Measurements from ENCODE around the gene LILRA1.
"Not testable (repeated sequence)": the region's sequence is repeated elsewhere in the genome, so short reads cannot be mapped to it uniquely, and the experiment has no call there.

DNA sequence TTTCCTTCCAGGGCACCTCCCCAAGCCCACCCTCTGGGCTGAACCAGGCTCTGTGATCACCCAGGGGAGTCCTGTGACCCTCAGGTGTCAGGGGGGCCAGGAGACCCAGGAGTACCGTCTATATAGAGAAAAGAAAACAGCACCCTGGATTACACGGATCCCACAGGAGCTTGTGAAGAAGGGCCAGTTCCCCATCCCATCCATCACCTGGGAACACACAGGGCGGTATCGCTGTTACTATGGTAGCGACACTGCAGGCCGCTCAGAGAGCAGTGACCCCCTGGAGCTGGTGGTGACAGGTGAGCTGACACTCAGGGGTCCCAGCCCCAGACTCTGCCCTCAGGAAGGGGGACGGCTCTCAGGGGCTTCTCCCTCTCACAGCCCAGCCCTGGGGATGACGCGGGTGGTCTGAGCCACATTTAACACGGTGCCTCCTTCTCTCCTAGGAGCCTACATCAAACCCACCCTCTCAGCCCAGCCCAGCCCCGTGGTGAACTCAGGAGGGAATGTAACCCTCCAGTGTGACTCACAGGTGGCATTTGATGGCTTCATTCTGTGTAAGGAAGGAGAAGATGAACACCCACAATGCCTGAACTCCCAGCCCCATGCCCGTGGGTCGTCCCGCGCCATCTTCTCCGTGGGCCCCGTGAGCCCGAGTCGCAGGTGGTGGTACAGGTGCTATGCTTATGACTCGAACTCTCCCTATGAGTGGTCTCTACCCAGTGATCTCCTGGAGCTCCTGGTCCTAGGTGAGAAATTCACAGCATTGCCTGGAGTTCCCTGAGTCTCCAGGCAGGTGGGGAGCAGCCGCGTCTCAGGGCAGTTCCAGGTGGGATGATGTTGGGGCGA, 38.3 kb downstream of the LILRA1 start:
- TF ChIP-seq, protein P1, sequence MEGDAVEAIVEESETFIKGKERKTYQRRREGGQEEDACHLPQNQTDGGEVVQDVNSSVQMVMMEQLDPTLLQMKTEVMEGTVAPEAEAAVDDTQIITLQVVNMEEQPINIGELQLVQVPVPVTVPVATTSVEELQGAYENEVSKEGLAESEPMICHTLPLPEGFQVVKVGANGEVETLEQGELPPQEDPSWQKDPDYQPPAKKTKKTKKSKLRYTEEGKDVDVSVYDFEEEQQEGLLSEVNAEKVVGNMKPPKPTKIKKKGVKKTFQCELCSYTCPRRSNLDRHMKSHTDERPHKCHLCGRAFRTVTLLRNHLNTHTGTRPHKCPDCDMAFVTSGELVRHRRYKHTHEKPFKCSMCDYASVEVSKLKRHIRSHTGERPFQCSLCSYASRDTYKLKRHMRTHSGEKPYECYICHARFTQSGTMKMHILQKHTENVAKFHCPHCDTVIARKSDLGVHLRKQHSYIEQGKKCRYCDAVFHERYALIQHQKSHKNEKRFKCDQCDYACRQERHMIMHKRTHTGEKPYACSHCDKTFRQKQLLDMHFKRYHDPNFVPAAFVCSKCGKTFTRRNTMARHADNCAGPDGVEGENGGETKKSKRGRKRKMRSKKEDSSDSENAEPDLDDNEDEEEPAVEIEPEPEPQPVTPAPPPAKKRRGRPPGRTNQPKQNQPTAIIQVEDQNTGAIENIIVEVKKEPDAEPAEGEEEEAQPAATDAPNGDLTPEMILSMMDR (IDR thresholded peaks at IDR 0.05): not testable (repeated sequence)
- not testable (repeated sequence) for TF ChIP-seq POLR2AphosphoS5, POLR2A (IDR thresholded peaks at IDR 0.05)
